Fibroblast of lung (primary cell): ENCODE results near the gene RIPK3.

Experiments
- EZH2 ChIP-seq: IDR thresholded peaks from 2 replicates; pipeline ENCODE4 v1.5.1; 2012; ENCODE audit warnings: low read length, control low read depth, mild to moderate bottlenecking; ENCODE audit errors: missing control alignments
- TF ChIP-seq, protein P1 (sequence below), 2 donors: IDR thresholded peaks in 1 of 2; conservative IDR thresholded peaks in 1 of 2; 1 replicate in 1 of 2; 2 replicates in 1 of 2; pipeline ENCODE4 v1.5.1; 2011 to 2012; ENCODE audit warnings: low read length in 2 of 2, control low read depth in 1 of 2, inconsistent platforms in 1 of 2, low read depth in 1 of 2, mild to moderate bottlenecking in 1 of 2

DNA sequence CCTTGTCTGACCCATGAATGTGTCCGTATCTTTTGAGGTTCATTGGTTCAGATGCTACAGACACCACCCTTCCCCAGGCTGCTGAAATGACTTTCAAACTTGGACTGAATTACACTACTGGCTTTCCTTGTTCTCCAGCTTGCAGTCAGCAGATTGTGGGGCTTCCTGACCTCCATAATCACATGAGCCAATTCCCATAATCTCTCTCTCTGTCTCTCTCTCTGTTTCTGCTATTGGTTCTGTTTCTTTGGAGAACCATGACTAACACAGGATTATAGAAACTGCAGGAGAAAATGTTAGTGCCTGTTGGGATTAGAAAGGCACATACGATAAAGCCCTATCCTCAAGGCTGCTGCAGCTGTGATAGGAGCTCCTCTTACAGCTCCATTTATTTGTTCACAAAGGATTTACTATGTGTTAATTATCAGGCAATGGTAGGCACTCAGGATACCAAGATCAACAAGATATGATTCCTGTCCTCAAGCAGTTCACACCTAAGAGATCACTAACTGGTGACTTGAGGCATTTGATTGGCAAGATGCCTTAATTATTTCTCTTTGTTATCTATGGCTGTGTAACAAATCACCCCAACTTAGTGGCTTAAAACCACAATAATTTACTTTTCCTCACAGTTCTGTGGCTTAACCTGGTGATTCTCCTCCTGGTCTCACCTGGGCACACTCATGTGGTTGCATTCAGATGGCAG lies 48.8 kb upstream of the RIPK3 start:
- TF ChIP-seq, protein P1, sequence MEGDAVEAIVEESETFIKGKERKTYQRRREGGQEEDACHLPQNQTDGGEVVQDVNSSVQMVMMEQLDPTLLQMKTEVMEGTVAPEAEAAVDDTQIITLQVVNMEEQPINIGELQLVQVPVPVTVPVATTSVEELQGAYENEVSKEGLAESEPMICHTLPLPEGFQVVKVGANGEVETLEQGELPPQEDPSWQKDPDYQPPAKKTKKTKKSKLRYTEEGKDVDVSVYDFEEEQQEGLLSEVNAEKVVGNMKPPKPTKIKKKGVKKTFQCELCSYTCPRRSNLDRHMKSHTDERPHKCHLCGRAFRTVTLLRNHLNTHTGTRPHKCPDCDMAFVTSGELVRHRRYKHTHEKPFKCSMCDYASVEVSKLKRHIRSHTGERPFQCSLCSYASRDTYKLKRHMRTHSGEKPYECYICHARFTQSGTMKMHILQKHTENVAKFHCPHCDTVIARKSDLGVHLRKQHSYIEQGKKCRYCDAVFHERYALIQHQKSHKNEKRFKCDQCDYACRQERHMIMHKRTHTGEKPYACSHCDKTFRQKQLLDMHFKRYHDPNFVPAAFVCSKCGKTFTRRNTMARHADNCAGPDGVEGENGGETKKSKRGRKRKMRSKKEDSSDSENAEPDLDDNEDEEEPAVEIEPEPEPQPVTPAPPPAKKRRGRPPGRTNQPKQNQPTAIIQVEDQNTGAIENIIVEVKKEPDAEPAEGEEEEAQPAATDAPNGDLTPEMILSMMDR (conservative IDR thresholded peaks at IDR 0.05 in 1 of 2, IDR thresholded peaks at IDR 0.05 in 1 of 2; ENCODE audit: low read depth in 1 of 2, low read length in 2 of 2): no peak
- TF ChIP-seq EZH2: peak; percentile 37
